ENCODE results near the gene NDUFAF2. TPM values are rescaled to one million over a fixed set of nuclear protein-coding genes. Genes with fewer than 3 reads are reported as not detected.

The NDUFAF2 gene
- total RNA-seq, 2 donors from 2014 or later, result 20.9 to 36.0 TPM

GRCh38 chr5:60955239-60955638 is 10.2 kb downstream of the NDUFAF2 start:
- Histone ChIP-seq H3K27ac (no peak overlapping the region), H3K27me3 (no peaks in the 10 kb centered on the region), H3K9ac (ENCODE audit: low read depth in 2 of 2, low read length in 2 of 2) (no peak overlapping the region), H3K4me3 (no peak overlapping the region), H3K36me3 (no peaks in the 10 kb centered on the region), H3K9me3 (no peaks in the 10 kb centered on the region), H3K4me1 (no peaks in the 10 kb centered on the region)
- no peak for TF ChIP-seq CTCF (IDR thresholded peaks at IDR 0.05)
- DNase-seq, result no peak
- intact Hi-C loops (cut with DNase I), result loop anchor here (5.0 kb wide), 1 partner anchor 977 kb away; no protein-coding TSS in a partner anchor

- Histone ChIP-seq H3K9me3 (no peaks in the 10 kb centered on the region), H3K27me3 (no peaks in the 10 kb centered on the region), H3K9ac (ENCODE audit: low read depth in 2 of 2, low read length in 2 of 2) (no peak overlapping the region), H3K27ac (no peak overlapping the region), H3K4me3 (no peak overlapping the region), H3K4me1 (no peaks in the 10 kb centered on the region), H3K36me3 (no peaks in the 10 kb centered on the region)
- TF ChIP-seq CTCF (IDR thresholded peaks at IDR 0.05), result no peak
- intact Hi-C loops (cut with DNase I), result loop anchor here (5.0 kb wide), 1 partner anchor 974 kb away; no protein-coding TSS in a partner anchor
- DNase-seq, result no peak
These were observed 13.1 kb downstream of the NDUFAF2 start for GRCh38 chr5:60958088-60958487.

GRCh38 chr5:60958712-60959111 is 13.7 kb downstream of the NDUFAF2 start:
- no peak for TF ChIP-seq CTCF (IDR thresholded peaks at IDR 0.05)
- Histone ChIP-seq H3K9me3 (no peaks in the 10 kb centered on the region), H3K4me1 (no peaks in the 10 kb centered on the region), H3K4me3 (no peak overlapping the region), H3K36me3 (no peaks in the 10 kb centered on the region), H3K27ac (no peak overlapping the region), H3K9ac (ENCODE audit: low read depth in 2 of 2, low read length in 2 of 2) (no peak overlapping the region), H3K27me3 (no peaks in the 10 kb centered on the region)
- intact Hi-C loops (cut with DNase I), result loop anchor here (5.0 kb wide), 1 partner anchor 974 kb away; no protein-coding TSS in a partner anchor
- no peak for DNase-seq

- Histone ChIP-seq H3K4me1 (no peaks in the 10 kb centered on the region), H3K27ac (no peak overlapping the region), H3K4me3 (no peak overlapping the region), H3K27me3 (no peaks in the 10 kb centered on the region), H3K36me3 (no peaks in the 10 kb centered on the region), H3K9me3 (no peaks in the 10 kb centered on the region), H3K9ac (ENCODE audit: low read depth in 2 of 2, low read length in 2 of 2) (no peak overlapping the region)
- intact Hi-C loops (cut with DNase I), result loop anchor here (5.0 kb wide), 1 partner anchor 973 kb away; no protein-coding TSS in a partner anchor
- no peak for TF ChIP-seq CTCF (IDR thresholded peaks at IDR 0.05)
- DNase-seq, result no peak
These were observed 14.2 kb downstream of the NDUFAF2 start for GRCh38 chr5:60959156-60959555.

GRCh38 chr5:60960591-60960990 is 15.6 kb downstream of the NDUFAF2 start:
- Histone ChIP-seq H3K4me1 (no peaks in the 10 kb centered on the region), H3K4me3 (no peak overlapping the region), H3K27ac (no peak overlapping the region), H3K36me3 (no peaks in the 10 kb centered on the region), H3K27me3 (no peaks in the 10 kb centered on the region), H3K9ac (ENCODE audit: low read depth in 2 of 2, low read length in 2 of 2) (no peak overlapping the region), H3K9me3 (no peaks in the 10 kb centered on the region)
- no peak for TF ChIP-seq CTCF (IDR thresholded peaks at IDR 0.05)
- intact Hi-C loops (cut with DNase I), result no loop called here
- no peak for DNase-seq

Measured in colonic mucosa (tissue), 4 donors.